HEK293 (cell line): ENCODE results near the gene SLC8A1.

Source experiments
- GLIS1 ChIP-seq: fragments of 450-650 bp; formaldehyde crosslinking; IDR thresholded peaks from 2 replicates; pipeline ENCODE4 v1.5.1; 2016; ENCODE audit warnings: missing biosample characterization, missing genetic modification characterization
- PRDM1 ChIP-seq: fragments of 450-650 bp; formaldehyde crosslinking; IDR thresholded peaks from 2 replicates; pipeline ENCODE4; 2016; ENCODE audit warnings: missing biosample characterization, missing genetic modification characterization
- ZNF394 ChIP-seq: fragments of 450-650 bp; formaldehyde crosslinking; IDR thresholded peaks from 2 replicates; pipeline ENCODE4 v1.5.1; 2016; ENCODE audit warnings: missing biosample characterization, missing genetic modification characterization, mild to moderate bottlenecking, moderate library complexity, borderline replicate concordance
- ZNF514 ChIP-seq: fragments of 450-650 bp; formaldehyde crosslinking; IDR thresholded peaks from 2 replicates; pipeline ENCODE4 v1.5.1; 2016; ENCODE audit warnings: missing biosample characterization, missing genetic modification characterization
- ZNF560 ChIP-seq: fragments of 450-650 bp; formaldehyde crosslinking; IDR thresholded peaks from 2 replicates; pipeline ENCODE4 v1.5.1; 2017; ENCODE audit warnings: missing biosample characterization, missing genetic modification characterization, borderline replicate concordance
- ZNF677 ChIP-seq: fragments of 450-650 bp; IDR thresholded peaks from 2 replicates; pipeline ENCODE4 v1.5.0; 2018; ENCODE audit warnings: missing biosample characterization, mild to moderate bottlenecking, missing genetic modification characterization, moderate library complexity
- TF ChIP-seq, protein P1 (sequence below): fragments of 450-650 bp; formaldehyde crosslinking; IDR thresholded peaks from 2 replicates; pipeline ENCODE4 v1.5.1; 2016; ENCODE audit warnings: missing biosample characterization, missing genetic modification characterization

DNA sequence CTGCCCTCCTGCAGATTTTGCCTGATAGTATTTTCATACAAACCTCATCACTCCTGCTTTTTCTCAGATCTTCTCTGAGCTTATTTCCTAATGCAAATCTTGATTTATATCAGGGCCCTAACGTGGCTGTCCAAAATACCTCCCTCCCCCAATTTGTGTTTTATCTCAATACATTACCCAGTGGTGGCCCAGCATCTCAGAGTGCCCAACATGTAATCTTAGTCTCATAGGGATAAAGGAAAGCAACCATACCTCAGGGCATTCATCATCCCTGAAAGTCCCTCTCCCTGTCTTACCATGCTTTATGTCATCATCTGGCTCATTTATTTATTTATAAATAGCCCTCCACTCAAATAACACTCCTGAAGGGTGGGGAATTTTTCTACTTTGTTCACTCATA lies 135.3 kb downstream of the SLC8A1 start:
- TF ChIP-seq ZNF560 (tag by site-specific recombination) (no peak), ZNF514 (tag by site-specific recombination) (no peak), ZNF394 (tag by site-specific recombination) (no peak), GLIS1 (tag by site-specific recombination) (no peak), PRDM1 (tag by site-specific recombination) (no peak), ZNF677 (tag by site-specific recombination) (no peak)
- TF ChIP-seq, protein P1, sequence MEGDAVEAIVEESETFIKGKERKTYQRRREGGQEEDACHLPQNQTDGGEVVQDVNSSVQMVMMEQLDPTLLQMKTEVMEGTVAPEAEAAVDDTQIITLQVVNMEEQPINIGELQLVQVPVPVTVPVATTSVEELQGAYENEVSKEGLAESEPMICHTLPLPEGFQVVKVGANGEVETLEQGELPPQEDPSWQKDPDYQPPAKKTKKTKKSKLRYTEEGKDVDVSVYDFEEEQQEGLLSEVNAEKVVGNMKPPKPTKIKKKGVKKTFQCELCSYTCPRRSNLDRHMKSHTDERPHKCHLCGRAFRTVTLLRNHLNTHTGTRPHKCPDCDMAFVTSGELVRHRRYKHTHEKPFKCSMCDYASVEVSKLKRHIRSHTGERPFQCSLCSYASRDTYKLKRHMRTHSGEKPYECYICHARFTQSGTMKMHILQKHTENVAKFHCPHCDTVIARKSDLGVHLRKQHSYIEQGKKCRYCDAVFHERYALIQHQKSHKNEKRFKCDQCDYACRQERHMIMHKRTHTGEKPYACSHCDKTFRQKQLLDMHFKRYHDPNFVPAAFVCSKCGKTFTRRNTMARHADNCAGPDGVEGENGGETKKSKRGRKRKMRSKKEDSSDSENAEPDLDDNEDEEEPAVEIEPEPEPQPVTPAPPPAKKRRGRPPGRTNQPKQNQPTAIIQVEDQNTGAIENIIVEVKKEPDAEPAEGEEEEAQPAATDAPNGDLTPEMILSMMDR: no peak
